ENCODE results near the gene CREB3L4.

The CREB3L4 gene

DNA sequence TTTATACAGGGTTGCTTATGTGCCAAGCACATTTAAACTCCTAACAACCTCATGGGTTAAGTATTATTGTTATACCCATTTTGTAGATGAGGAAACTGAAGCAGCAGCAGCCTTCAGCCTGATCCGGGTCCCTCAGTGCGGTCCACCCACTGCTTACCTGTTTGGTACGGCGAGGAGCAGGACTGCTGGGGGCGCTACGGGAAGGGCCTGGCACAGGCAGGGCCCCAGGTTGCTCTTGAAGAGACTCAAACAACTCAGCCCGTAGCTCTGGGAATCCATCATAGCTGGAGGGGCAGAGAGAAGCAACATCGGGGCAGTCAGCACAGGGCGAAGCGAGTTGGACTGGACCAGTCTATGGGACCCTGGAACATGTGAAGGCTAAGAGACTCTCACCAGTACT lies 30.4 kb upstream of the CREB3L4 start:
- no peak for DNase-seq

DNA sequence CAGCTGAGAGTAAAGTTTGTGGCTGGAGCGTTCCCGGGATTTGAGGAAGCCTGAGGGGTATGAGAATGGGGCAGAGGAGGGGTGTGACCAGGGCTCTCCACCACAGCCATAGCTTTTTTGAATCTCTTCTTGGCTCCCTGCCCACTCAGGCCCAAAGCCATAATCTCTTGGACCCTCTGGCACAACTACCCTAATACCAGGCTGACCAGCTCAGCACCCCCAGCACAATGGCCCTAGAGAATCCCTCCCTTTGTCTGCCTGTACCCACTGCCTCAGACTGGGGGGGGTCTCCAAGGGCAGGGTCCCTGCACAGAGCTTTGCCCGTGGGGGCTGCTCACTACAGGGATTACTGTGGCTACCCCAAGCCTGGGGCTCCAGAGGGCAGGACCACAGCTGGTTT lies 28.7 kb upstream of the CREB3L4 start:
- no peak for DNase-seq

DNA sequence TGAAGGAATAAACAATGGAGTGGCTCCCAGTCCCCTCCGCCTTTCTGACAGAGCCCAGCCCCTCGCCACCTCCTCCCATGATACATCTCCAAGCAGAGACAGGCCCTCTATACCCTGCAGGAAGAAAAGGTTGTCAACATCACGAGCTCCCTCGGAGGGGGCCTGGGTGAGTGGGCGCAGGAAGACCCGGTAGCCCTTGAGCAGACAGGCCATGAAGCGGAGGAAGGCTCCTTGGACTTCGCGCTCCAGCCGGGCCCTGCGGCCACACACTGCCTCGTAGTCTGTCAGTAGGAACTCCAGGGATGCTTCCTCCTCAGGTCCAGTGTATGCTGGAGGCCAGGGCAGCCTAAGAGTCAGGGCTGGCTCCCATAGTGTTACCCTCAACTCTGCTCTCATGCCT lies 28.2 kb upstream of the CREB3L4 start:
- no peak for DNase-seq

DNA sequence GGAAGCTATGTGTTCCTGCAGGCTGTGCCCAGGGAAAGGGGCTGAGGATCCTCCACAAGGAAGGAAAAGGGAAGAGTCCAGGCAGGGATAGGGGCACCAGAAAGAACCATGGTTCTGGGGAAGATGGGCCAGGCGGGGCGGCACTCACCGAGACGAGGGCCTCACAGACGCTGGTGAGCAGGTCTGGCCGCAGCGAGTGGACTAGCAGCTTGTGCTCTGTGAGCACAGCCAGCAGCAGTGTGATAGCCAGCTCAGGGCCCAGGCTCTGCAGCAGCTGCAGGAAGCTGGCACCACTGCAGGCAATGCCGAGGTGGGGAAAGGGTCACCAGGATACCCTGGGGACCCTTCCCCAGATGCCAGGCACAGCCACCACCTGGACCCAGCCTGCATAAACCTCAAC lies 26.9 kb upstream of the CREB3L4 start:
- DNase-seq = no peak

DNA sequence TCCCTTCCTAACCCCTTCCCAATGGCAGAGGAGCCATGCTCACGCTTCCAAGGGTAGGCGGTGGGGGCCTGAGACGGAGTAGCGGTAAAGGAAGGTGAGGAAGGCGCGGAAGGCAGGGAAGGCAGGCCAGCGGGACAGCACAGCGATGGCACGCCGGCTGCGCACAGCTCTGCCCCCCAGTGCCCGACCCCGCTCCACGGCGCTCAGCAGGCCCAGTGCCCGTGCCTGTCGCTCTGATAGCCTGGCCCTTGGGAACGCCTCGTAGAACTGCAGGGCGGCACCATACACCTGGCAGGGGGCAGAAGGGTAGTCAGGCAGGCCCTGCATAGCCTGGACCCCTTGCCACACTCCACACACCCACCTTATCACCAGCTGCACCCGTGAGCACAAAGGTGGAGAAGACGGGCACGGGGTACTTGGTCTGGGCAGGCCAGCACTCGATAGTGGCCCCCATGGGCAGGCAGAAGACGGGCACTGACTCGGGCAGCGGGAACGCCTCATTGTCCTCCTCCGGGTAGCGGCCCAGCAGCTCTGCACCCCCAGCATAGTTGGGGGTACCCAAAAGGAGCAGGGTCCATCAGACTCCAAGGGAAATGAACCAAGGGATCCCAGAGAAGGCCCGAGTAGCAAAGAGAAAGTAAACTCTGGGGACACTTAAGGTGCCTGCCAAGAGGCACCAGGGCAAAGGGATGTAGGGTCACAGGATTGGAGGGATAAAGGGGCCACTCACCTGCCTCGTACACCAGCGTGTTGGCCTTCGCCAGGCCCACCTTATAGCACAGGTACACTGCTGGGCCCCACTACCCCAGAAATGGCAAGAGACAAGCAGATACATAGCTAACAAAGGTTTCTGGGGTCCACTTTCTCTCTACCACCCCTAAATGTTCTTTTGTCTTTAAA lies 25.6 kb upstream of the CREB3L4 start:
- DNase-seq = no peak

DNA sequence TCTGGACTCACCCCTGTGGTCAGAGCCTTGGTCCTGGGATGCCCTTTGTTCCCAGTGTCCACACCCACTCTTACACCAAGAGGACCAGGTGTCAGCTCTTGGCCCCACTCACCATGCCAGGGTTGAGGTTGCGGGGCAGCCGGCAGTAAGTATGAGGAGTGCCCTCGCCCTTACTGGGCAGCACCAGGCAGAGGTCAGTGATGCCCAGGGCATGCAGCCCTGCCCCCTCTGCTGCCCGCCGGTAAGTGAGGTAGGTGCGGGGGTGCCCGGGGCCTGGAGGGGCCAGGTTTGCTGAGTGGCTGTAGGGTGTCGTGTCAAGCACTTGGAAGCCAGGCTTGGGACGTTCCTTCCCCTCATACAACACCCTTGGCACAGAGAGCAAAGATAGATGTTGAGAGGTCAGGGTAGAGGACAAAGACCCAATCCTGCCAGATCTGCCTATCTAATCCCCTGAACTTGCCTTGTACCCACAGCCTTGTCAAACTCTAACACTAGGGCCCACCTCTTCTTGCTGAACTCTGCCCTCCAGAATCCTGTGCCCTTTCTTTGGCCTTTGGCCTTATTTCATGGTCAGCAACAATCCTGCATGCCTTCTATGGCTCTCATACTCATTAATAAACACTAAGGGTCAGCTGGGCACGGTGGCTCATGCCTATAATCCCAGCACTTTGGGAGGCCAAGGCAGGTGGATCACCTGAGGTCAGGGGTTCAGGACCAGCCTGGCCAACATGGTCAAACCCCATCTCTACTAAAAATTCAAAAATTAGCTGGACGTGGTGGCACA lies 24.7 kb upstream of the CREB3L4 start:
- no peak for DNase-seq

DNA sequence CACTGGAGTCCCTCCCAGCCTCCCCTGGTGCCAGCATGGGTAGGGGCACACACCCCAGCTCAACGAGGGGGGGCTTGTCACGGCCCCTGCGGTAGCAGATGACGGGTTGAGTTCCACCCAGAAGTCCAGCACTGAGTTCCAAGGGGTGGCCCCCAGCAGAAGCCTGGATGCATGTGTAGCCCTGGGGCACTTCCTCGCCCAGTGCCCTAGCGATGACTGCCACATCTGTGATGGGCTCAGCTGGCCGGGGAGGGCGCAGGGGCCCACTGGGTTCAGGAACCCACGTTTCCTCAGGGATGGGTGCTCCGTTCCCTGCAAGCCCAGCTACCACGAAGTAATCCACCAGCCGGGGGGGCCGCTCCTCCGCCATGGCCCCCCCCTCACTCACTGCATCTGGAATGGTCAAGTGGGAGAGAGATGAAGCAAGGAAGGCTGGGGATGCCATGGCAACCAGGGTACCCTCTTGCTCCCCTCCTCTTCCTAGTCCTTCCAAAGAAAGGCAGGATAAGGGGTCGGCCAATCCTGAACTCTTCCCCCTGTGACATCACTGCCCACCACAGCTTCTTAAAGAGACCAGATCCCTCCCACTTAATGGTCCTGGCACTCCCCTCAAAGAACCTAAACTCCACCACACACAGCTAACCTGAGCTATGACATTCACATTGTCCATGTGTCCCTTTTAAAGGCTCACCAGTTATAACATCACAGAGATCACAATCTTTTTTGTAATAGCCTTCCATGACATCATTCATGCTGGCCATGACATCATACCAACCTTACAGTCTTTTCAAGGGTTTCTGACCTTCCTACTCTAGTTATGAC lies 23.5 kb upstream of the CREB3L4 start:
- DNase-seq = peak; percentile 50

DNA sequence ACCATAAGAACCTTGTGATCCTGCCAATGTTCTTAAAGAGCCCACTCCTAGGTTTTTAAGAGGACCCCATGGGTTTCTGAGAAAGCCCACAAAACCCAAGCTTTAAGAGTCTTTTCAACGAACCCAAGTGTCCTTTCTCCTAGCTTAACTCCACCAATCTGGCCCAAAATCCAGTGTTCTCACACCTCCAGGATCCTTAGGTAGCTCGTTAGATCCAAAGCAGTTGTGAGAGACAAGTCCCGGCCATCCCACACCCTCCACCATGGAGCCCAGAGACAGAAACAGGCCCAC lies 22.9 kb upstream of the CREB3L4 start:
- no peak for DNase-seq

DNA sequence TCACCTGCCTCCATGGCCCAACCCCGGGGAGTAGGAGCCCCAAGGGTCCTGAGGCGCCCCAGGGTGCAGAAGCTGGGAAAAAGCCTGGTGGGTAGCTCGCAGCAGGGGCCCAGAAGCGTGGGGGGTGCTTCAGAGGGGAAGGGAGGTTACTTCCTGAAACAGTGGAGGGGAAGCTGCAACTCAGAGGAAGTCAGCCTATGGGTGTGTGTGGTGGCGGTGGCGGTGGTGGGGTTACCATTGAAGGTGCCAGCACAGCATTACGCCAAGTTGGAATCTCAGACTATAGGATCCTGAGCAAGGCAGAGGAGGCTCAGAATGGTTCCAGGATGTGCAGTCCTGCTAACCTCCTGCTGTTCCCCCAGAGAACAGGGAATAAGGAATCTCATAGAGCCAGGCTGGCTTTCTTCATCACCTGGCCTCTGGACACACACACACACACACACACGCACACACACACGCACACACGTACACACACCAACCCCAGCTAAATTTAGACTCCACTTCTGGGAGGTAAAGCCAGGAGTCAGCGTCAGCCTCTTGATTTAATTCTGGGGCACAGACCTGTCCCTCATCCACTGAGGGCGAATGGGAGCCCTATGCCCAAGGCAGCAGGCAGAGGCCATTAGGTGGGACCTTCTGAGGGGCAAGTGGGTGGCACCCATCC lies 22.4 kb upstream of the CREB3L4 start:
- peak; percentile 89 for DNase-seq

DNA sequence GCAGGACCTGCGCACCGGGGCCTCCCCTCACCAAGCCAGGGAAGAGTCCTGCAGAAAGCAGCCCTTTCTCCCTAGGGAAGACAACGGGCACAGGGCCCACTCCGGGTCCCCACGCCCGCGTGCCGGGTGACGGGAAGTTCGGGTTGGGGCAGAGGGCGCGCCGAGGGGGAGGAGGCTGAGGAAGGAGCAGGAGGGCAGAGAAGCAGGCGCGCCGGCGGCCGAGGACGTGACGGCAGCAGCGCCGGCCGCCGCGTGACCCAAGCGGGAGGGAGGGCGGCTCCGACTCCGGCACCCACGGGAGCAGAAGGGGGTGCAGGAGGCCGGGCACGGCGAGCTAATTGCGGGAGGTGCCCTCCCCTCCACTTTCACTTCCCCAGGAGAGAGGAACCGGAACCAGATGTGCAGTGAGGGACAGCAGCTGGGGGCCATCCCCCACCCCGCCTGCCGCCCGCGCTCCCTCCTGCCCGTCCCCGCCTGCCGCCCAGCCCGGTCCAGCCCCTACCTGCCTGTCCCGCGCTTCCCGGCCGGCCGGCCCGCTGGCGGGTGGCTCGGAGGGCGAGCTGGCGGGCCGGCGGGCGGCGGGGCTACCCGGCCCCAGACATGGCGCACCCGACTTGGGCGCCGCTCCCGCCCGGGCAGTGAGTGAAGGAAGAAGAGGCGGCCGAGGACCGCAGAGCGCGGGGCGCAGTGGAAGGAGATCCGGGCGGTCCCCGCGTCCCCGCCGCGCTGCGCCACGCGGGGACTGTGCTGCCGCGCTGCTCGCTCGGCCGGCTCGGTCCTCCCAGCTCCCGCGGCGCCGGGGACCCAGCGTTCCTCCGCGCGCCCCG lies 21.7 kb upstream of the CREB3L4 start:
- DNase-seq = peak; percentile 95

DNA sequence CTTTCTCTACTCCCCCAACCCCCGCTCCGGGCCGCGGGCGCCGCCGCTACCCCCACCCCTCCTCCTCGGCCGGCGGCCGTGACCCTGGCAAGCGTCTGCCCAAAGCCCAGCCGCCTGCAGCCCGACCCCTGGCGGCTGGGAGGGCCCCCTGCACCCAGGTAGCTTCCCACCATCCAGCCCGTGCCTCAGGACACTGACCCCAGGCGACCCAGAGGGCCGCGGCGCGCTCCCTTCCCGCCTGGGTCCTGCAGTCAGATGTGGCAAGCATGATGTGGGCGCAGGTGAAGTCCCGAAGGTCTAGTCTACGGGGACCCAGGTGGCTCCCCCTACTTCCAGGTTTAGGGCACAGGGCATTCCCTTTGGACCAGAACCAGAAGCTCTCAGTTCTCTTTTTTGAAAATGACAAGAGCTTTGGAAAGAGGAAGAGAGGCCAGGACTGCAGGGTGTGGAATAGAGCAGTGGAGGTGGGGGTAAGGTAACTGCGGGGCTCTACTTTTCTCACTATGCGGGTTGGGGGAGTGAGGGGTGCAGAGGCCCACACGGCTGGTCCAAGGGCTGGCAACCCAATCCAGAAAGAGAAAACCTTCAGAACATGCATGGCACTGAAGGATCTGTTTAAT lies 21.0 kb upstream of the CREB3L4 start, which contains the start of gene DENND4B:
Gene DENND4B (minus strand): TSS at position 97 of the 620 bp plus-strand sequence. CDS start 2,344 bp downstream, outside the sequence.
- peak; percentile 82 for DNase-seq

DNA sequence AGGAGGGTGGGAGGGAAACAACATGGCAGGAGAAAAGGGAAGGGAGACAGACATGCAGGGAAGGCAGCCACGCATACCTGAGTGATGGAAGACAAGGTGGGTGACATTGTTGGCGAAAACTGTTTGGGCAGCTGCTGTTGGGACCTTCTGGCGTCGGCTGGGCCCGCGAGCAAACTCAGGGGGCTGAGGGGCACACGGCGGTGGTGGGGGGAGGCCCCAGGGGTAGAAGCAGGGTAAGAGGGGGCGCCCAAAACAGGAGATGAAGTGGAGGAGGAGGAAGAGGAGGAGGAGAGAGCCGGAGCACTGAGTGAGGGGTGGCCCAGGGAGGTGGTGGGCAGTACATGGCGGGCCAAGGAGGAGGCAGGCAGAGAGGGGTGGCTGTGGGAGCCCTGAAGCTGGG lies 16.5 kb upstream of the CREB3L4 start:
- no peak for DNase-seq

DNA sequence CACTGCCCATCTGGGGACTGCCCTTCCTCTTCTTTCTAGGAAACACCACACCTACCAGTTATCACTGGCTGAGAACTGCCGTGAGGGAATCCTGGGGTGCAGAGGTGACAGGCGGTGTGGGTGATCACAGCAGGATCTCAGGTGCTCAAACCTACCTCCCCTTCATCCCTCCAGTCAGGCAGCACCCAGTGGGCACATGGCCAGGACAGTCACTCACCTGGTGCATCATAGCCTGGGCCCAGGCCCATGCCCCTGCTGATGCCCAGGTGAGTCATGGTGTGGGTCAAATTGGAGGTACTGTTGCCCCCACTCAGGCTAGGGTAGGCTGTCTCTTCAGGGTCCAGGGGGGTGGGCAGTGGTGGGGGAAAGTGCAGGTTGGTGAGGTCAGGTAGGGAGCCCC lies 15.9 kb upstream of the CREB3L4 start:
- no peak for DNase-seq

DNA sequence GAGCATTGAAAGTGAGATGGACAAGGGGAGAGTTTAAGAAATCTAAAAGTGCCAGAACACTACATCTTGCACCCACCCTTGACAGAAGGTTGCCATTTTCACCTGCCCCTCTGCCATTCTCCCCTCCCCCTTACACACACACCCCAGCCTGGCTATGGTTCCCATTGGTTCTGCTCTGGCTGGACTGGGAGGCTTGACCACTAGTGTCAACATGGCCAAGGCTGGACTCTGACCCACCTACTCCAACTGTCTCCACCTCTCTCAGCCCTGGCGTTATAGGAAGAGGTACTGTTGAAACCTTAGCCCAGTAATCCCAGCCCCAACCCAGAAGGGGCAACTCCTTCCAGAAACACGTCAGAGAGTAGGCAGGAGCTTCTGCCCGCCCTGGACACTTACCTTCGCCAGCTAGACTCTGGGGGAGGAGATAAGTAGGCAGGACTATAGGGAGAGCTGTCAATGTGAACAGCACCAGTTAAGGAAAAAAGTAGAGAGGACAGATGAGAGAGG lies 13.8 kb upstream of the CREB3L4 start:
- no peak for DNase-seq

DNA sequence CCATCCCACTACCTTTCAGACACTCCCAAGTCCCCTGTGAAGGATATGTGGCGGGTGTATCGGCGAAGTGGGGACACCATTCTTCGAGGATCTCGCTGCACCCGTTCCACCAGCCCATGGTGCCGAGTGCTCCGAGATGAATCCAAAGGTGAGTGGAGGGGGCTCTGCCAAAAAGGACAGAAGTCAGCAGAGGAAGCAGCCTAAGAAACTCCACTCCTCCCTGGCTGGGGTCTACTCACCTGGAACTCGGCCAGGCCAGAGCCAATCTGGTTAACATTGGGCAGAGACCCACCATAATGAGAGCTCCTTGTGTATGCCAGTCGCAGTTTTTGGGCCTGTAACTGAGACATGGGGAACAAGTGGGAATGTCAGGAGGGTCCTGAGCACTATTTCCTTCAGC lies 12.9 kb upstream of the CREB3L4 start:
- no peak for DNase-seq

DNA sequence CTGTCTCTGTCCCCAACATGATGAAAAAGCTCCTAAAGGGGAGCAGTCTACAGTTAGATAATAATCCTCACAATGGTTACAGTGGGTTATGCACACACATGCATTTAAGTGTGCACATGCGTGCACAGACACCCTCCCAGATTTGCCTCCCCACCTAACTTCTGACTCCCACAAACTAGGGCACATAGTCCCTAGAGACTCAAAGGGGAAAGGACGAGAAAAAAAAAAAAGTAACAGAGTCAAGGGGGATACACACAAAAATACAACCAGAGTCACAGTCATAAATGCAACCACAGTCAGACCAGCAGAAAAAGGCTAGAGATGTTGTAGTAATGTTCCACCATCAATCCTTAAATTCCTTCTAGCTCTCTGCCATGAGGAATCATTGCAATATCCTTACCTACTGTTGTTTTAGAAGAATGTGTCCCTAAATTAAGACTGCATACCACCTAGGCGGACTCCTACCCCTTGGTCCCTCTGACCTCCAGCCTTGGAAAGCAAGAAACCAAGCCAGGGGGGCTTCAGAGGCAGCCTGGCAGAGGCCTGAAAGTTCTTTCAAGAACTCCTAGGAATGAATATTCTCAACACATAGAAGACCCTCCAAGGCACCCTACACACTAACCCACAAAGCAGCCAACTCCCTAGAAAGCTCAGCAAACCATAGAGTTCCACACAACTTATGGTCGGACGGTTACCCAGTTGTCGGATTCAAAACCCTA lies 10.5 kb upstream of the CREB3L4 start:
- no peak for DNase-seq

DNA sequence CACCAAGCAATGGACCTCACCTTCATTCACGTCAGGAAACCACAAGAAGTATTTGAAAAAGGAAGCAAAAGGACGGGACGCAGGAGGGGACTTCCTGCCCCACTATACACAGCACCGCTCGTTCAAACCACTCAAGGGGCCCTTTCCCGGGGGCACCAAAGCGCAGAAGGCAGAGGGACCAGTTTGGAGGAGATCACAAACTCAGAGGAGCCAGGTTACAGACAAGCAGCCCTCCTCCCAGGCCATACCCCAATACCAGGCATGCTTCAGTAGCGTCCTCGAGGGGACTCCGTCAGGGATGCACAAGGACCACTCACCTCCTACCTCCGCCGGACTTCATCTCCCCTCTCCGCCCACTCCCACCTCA lies 10.0 kb upstream of the CREB3L4 start:
- DNase-seq = peak; percentile 18

DNA sequence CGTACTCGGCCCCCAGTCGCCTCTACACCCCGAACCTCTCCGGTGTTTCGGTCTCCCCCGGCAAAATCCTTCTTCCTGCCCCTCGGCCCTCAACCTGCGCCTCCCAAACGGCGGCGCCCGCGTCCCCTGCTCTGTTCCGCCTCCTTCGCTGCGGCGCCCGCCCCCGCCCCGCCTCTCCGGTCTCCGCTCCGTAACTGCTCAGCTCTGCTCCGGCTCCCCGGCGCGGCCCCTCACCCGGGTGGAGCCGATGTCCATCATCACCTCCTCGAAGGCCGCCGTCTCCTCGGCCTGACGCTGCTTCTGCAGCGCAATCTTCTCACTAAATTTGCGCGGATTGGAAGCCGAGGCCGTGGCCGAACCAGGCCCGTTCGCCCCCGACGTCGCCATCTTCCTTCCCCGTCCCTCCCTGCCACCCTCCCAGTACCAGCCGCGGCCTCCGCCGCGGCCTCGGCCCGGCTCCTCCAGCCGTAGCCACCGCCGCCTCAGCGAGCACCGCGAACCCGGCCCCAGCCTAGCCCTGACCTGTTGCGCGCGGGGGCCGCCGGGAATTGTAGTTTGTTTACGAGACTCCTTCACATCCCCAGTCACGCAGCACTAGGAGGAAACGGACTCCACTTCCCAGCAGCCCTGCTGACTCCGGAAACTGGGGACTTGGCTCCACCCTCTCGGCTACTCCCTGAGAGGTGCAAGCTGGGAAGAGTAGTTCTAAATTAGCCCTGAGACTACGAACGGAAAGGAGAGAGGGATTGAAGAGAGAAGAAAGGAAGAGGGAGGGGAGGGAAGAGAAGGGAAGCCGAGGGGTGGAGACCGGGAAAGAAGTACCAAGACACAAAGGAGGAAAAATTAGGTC lies 9.4 kb upstream of the CREB3L4 start, which contains the start of gene CRTC2:
Gene CRTC2 (minus strand): TSS at position 502 of the 850 bp plus-strand sequence. CDS start 115 bp downstream, at position 387.
- DNase-seq = peak; percentile 99

DNA sequence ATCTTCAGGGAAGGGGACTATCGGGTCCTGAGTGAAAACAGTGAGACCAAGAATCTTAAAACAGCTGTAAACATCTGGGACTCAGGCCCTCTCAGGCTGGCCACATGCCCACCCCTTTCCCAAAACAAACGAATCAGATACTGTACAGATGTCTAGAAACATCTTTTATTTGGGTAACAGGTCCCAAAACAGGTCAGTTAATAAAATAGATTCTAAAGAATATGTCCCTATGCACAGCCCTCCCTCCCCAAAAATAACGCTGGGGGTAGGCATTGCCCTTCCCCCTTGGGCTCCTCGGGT lies 8.8 kb upstream of the CREB3L4 start:
- no peak for DNase-seq

DNA sequence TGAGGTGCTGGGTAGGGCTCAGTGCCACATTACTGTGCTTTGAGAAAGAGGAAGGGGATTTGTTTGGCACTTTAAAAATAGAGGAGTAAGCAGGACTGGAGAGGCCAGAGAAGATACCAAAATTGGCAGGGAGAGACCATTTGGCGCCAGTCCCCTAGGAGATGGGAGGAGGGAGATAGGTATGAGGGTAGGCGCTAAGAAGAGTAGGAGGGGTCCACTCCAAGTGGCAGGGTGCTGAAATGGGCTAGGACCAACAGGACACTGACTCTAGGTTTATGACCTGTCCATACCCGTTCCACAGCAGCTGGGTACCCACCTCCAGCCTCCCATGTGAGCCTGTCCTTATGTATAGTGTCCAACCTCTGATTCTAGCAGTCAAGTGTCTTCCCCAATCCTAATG lies 8.2 kb upstream of the CREB3L4 start:
- no peak for DNase-seq
